NT2/D1 (cell line): ENCODE results near the gene TRAPPC4.

Source experiments
- DNase-seq: peaks from one replicate; pipeline ENCODE4 v3.0.0-alpha.2; 2011; ENCODE audit warnings: low read depth, low spot score
- H3K27me3 ChIP-seq: 2 replicates; pipeline ENCODE4 v1.6.0; 2011; ENCODE audit warnings: mild to moderate bottlenecking; ENCODE audit not compliant: insufficient read length, insufficient read depth
- H3K36me3 ChIP-seq: 2 replicates; pipeline ENCODE4 v1.6.1; 2011; ENCODE audit warnings: mild to moderate bottlenecking, low read length, mixed read lengths; ENCODE audit not compliant: insufficient read depth, insufficient read length
- H3K4me1 ChIP-seq: 2 replicates; pipeline ENCODE4 v1.5.1; 2011; ENCODE audit not compliant: insufficient read depth, insufficient read length
- H3K4me3 ChIP-seq: 2 replicates; pipeline ENCODE4 v1.5.1; 2011; ENCODE audit warnings: low read depth; ENCODE audit not compliant: insufficient read length
- H3K9ac ChIP-seq: 2 replicates; pipeline ENCODE4 v1.6.0; 2011; ENCODE audit warnings: low read depth; ENCODE audit not compliant: insufficient read length
- H3K9me3 ChIP-seq: 2 replicates; pipeline ENCODE4 v1.5.1; 2011; ENCODE audit warnings: mild to moderate bottlenecking, low read length; ENCODE audit not compliant: insufficient read depth
- SUZ12 ChIP-seq: IDR thresholded peaks from 2 replicates; pipeline ENCODE4 v1.6.1; 2011; ENCODE audit not compliant: insufficient read length, insufficient read depth; ENCODE audit errors: extremely low read depth
- YY1 ChIP-seq: IDR thresholded peaks from 2 replicates; pipeline ENCODE4 v1.6.1; 2011; ENCODE audit not compliant: insufficient read length, insufficient read depth
- ZNF274 ChIP-seq: IDR thresholded peaks from 2 replicates; pipeline ENCODE4 v1.6.1; 2011; ENCODE audit warnings: mild to moderate bottlenecking, low read depth, low read length

TRAPPC4 gene

DNA sequence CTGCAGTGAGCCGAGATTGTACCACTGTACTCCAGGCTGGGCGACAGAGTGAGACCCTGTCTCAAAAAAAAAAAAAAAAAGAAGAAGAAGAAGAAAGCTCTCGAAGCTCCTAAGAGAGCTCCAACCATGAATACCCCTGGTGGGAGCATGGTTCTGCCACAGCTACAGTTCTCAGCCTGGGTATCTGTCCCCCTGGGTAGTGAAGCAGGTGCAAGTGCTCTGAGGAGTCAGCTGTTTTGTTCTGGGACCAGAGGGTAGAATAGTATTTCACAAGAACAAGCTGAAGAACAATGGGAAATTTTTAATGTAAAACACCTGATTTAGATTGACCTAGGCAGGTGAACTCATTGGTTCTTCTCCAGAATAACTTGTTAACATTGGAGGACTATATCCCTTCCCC lies 42.7 kb downstream of the TRAPPC4 start:
- Histone ChIP-seq H3K9me3 (no peaks in the 10 kb centered on the region), H3K4me1 (no peaks in the 10 kb centered on the region), H3K36me3 (no peaks in the 10 kb centered on the region), H3K4me3 (no peak overlapping the region), H3K27me3 (no peaks in the 10 kb centered on the region), H3K9ac (no peak overlapping the region)
- DNase-seq, result no peak
- TF ChIP-seq SUZ12, result no peak

DNA sequence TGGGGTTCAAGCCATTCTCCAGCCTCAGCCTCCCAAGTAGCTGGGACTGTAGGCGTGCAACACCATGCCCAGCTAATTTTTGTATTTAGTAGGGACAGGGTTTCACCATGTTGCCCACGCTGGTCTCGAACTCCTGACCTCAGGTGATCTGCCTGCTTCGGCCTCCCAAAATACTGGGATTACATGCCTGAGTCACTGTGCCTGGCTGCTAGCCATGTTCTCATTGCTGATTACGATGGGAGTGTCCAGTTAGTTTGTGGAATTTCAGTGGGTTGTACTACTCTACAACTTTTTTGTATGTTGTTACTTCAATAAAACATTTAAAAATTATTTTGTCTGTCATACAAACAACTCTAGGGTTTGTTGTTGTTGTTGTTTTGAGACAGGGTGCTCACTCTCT lies 44.2 kb downstream of the TRAPPC4 start:
- H3K9me3 ChIP-seq, result no peaks in the 10 kb centered on the region
- H3K27me3 ChIP-seq, result no peaks in the 10 kb centered on the region
- TF ChIP-seq ZNF274 (no peak), YY1 (no peak), SUZ12 (no peak)
- no peaks in the 10 kb centered on the region for H3K36me3 ChIP-seq
- H3K9ac ChIP-seq, result no peak overlapping the region
- H3K4me1 ChIP-seq, result no peaks in the 10 kb centered on the region
- H3K4me3 ChIP-seq, result no peak overlapping the region
- no peak for DNase-seq

DNA sequence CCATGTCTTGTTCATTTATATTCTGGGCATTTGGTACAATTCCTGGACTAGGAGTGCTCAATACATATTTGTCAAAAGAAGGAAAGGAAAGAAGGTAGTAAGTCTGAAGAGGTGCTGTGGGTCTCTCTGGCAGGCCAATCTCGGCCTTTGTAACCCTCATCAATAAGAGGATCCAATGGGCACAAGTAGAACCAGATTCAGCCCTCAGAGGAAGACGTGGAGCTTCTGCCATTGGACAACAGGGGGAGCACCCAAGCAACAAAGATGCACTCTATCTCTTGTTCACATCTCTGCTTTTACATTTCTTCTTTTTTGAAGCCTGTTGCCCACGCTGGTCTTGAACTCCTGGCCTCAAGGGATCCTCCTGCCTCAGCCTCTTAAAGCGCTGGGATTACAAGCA lies 46.8 kb downstream of the TRAPPC4 start:
- H3K9me3 ChIP-seq, result no peaks in the 10 kb centered on the region
- H3K27me3 ChIP-seq, result no peaks in the 10 kb centered on the region
- no peak overlapping the region for H3K4me3 ChIP-seq
- H3K9ac ChIP-seq, result no peak overlapping the region
- no peak for DNase-seq
- H3K4me1 ChIP-seq, result no peaks in the 10 kb centered on the region
- no peak for TF ChIP-seq YY1
- no peak for TF ChIP-seq ZNF274
- no peak for TF ChIP-seq SUZ12
- H3K36me3 ChIP-seq, result peaks cover 12% of the 10 kb centered on the region

DNA sequence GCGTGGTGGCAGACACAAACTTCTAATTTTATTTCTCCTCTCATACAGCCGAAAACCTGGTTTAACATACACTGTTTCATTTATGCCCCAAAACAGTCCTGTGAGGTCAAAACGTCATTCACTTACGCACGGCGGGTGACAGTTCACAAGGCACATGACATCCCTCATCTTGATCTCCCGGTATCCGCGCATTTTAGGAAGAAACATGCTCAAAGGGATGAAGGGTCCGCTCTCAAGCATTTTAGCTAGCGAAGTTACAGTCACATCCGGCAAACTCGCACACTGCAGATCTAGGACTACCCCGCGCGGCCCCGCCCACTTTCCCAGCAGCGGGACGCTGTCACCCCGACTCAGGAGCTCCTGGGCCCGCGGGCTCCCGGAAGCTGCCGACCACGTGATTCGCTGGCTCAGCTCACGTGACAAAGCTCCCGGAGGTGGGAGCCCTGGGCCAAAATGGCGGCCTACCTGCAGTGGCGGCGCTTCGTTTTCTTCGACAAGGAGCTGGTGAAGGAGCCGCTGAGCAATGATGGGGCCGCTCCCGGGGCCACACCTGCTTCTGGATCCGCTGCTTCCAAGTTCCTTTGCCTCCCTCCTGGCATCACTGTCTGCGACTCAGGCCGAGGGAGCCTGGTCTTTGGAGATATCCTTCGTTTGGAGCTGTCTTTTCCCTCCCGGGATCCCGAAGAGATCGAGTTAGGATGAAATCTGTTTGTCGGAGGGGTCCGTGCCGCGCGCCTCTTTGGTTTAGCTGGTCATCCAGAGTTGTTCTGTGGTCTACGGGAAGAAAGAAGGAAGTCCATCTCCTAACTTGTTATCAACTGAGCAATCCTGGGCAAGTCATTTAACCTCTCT lies 49.0 kb downstream of the TRAPPC4 start, which contains the start of gene VPS11:
Gene VPS11, plus strand, starts transcription at position 448 of the 852 bp plus-strand sequence. Its CDS starts 6 bp downstream, at position 454.
- TF ChIP-seq SUZ12 (no peak), YY1 (peak; percentile 84)
- peaks cover 25% of the 10 kb centered on the region for H3K36me3 ChIP-seq
- H3K9ac ChIP-seq, result peak within 1 kb of the TSS; percentile 83
- DNase-seq, result peak; percentile 85
- H3K9me3 ChIP-seq, result no peaks in the 10 kb centered on the region
- H3K4me1 ChIP-seq, result no peaks in the 10 kb centered on the region
- H3K4me3 ChIP-seq, result peak within 1 kb of the TSS; percentile 86
- H3K27me3 ChIP-seq, result no peaks in the 10 kb centered on the region
